Heart right ventricle (tissue), 16 donors: ENCODE data around the gene CCDC157. TPM values are rescaled to one million over a fixed set of nuclear protein-coding genes. Genes with fewer than 3 reads are reported as not detected.

Experiments
- ATAC-seq, 8 donors: fragments of 200-7000 bp; cut with Tn5 transposase; one replicate each; pipeline ENCODE4 v1.9.1; 2020; ENCODE audit warnings: mild to moderate bottlenecking in 8 of 8, moderate library complexity in 8 of 8, moderate number of reproducible peaks in 1 of 8
- DNase-seq, 2 donors: peaks; one replicate each; pipeline ENCODE4 v3.0.0-alpha.2; 2020
- H3K27ac ChIP-seq, 10 donors: fragments of 200-600 bp; sonication (generic) in 2 of 10; one replicate each; pipeline versions ENCODE4 v1.5.0 to v1.8.0; 2020 to 2022; ENCODE audit warnings: mild to moderate bottlenecking in 3 of 10
- H3K27me3 ChIP-seq, 7 donors: fragments of 200-600 bp; one replicate each; pipeline ENCODE4 v1.8.0; 2021 to 2022; ENCODE audit warnings: mild to moderate bottlenecking in 2 of 7
- H3K36me3 ChIP-seq, 9 donors: fragments of 200-600 bp; sonication (generic) in 1 of 9; one replicate each; pipeline versions ENCODE4 v1.5.0 to v1.8.0; 2020 to 2022; ENCODE audit warnings: mild to moderate bottlenecking in 2 of 9
- H3K4me1 ChIP-seq, 9 donors: fragments of 200-600 bp; sonication (generic) in 1 of 9; one replicate each; pipeline versions ENCODE4 v1.5.0 to v1.8.0; 2020 to 2022; ENCODE audit warnings: mild to moderate bottlenecking in 4 of 9
- H3K4me3 ChIP-seq, 10 donors: fragments of 200-600 bp; sonication (generic) in 2 of 10; one replicate each; pipeline versions ENCODE4 v1.5.0 to v1.8.0; 2020 to 2022; ENCODE audit warnings: mild to moderate bottlenecking in 7 of 10, moderate library complexity in 2 of 10
- H3K9me3 ChIP-seq, 11 donors: fragments of 200-600 bp in 10 of 11; sonication (generic) in 2 of 11; one replicate each; pipeline versions ENCODE4 v1.5.0 to v1.8.0; 2013 to 2022; ENCODE audit warnings: mild to moderate bottlenecking in 2 of 11, control low read depth in 1 of 11, moderate library complexity in 1 of 11
- CTCF ChIP-seq, 9 donors: fragments of 200-600 bp; sonication (generic) in 2 of 9; IDR thresholded peaks; one replicate each; pipeline versions ENCODE4 v1.5.0 to v1.8.0; 2021 to 2022; ENCODE audit warnings: antibody characterized with exemption in 9 of 9, mild to moderate bottlenecking in 5 of 9, moderate library complexity in 1 of 9
- WGBS, 2 donors: extraction: QIAGEN DNeasy Blood & Tissue Kit; methylation state at CpG; one replicate each; pipeline ENCODE4 v1.1.7; 2013; ENCODE audit warnings: inconsistent platforms in 1 of 2; 5-methylcytosine and 5-hydroxymethylcytosine counted together
- intact Hi-C, 10 donors: fragments of 100-400 bp; cut with DNase I; formaldehyde crosslinking; loops; one replicate each; pipeline versions ENCODE4 v1.11.1 to v1.14.2; 2022
- polyA plus RNA-seq, 2 donors: library from polyadenylated mRNA; stranded (reverse); fragments of 200-250 nt; gene quantifications; one replicate each; pipeline ENCODE4 v1.2.3, GENCODE V29; 2013
- total RNA-seq, 10 donors: library from RNA; stranded (reverse); fragmentation: NEBNext Ultra II Directional in 3 of 10; extraction: Animal tissue kit (Norgen Biotek cat#: 25700) in 3 of 10; gene quantifications; one replicate each; pipeline versions ENCODE4 v1.2.1 to v1.2.4, GENCODE V29; 2021 to 2023
- donor health status: Arrhythmogenic right ventricular cardiomyopathy.
- donor health status: ischemic (EF 13 %, LVEDD 7.1; RV severe dilation, severe dysfunction).
- donor health status: healthy with polysubstance abuse.
- donor health status: DM: no; HTN: yes; CAD: no.
- donor health status: DM: no; HTN: no; CAD: no.
- donor health status: ischemic (EF 25% LVEDD 6.9; RV normal size, moderate dysfunction).
- donor health status: ischemic (EF 25% LVEDD 5.7; RV mildly dilated, moderate dysfunction).
- donor health status: healthy.
- donor health status: DM: yes; HTN: yes; CAD: no.
- donor health status: Ischemic cardiomyopathy.
- donor health status: ischemic (EF 35%, LVEDD 5.7; RV mildly dilated, moderate dysfunction).
- donor health status: nonischemic (EF 11% LVEDD 7.7; RV severe dilation, severe dysfunction).
- donor health status: DM: yes; HTN: yes; CAD: no.
- donor health status: PGD.
- donor health status: ischemic (EF 29% LVEDD 5.4; RV normal size, mild dysfunction).
- donor health status: nonischemic (EF 23%, LVEDD 6.1; RV moderate dilation, normal function).

Gene CCDC157
- total and polyA plus RNA-seq, 12 donors = 0.11 to 1.2 (median 0.91) TPM

- Histone ChIP-seq H3K36me3 (peaks cover 0 to 4% (median 0%) of the 10 kb centered on the region in 9 donors), H3K27ac (no peak overlapping the region), H3K27me3 (no peaks in the 10 kb centered on the region), H3K9me3 (no peaks in the 10 kb centered on the region), H3K4me1 (peaks cover 0 to 11% (median 0%) of the 10 kb centered on the region in 9 donors), H3K4me3 (no peak overlapping the region)
- TF ChIP-seq CTCF (IDR thresholded peaks at IDR 0.05) = no peak
- intact Hi-C loops = no loop called here
- DNase-seq (no peak), ATAC-seq (no peak)
- WGBS, 2 donors = 74 to 81% methylated on average over 13 of the region's 13 CpGs
Observed at GRCh38 chr22:30371981-30372380, 15.2 kb downstream of the CCDC157 start.

GRCh38 chr22:30372915-30373314 lies 16.1 kb downstream of the CCDC157 start:
- peak overlapping the region in 2 of 10 donors; percentile 26 to 63 for H3K27ac ChIP-seq
- ATAC-seq (no peak), DNase-seq (no peak)
- no peaks in the 10 kb centered on the region for H3K9me3 ChIP-seq
- WGBS, 2 donors = 71 to 79% methylated on average over 8 of the region's 8 CpGs
- no peaks in the 10 kb centered on the region for H3K27me3 ChIP-seq
- H3K4me3 ChIP-seq = no peak overlapping the region
- intact Hi-C loops = no loop called here
- peaks cover 0 to 13% (median 0%) of the 10 kb centered on the region in 9 donors for H3K36me3 ChIP-seq
- peaks cover 0 to 11% (median 0%) of the 10 kb centered on the region in 9 donors for H3K4me1 ChIP-seq
- TF ChIP-seq CTCF (IDR thresholded peaks at IDR 0.05) = no peak

GRCh38 chr22:30373331-30374325 lies 16.8 kb downstream of the CCDC157 start:
- no peaks in the 10 kb centered on the region for H3K9me3 ChIP-seq
- no peak for ATAC-seq
- peaks cover 0 to 14% (median 0%) of the 10 kb centered on the region in 9 donors for H3K36me3 ChIP-seq
- peaks cover 0 to 11% (median 0%) of the 10 kb centered on the region in 9 donors for H3K4me1 ChIP-seq
- H3K27ac ChIP-seq = peak overlapping the region in 2 of 10 donors; percentile 26 to 63
- WGBS, 2 donors = 87 to 89% methylated on average over 33 of the region's 33 CpGs
- no peak for DNase-seq
- no peaks in the 10 kb centered on the region for H3K27me3 ChIP-seq
- no peak for TF ChIP-seq CTCF (IDR thresholded peaks at IDR 0.05)
- intact Hi-C loops = no loop called here
- H3K4me3 ChIP-seq = no peak overlapping the region

- 81 to 82% methylated on average over 13 of the region's 13 CpGs for WGBS, 2 donors
- peak in 3 of 8 donors; percentile 62 to 80 (median 62) for ATAC-seq
- peak overlapping the region in 3 of 10 donors; percentile 15 to 41 (median 35) for H3K27ac ChIP-seq
Observed at GRCh38 chr22:30375312-30375849, 18.6 kb downstream of the CCDC157 start.

More at GRCh38 chr22:30375312-30375849, 18.6 kb downstream of the CCDC157 start:
- Histone ChIP-seq H3K27me3 (no peaks in the 10 kb centered on the region), H3K9me3 (no peaks in the 10 kb centered on the region), H3K4me1 (peaks cover 0 to 11% (median 0%) of the 10 kb centered on the region in 9 donors), H3K36me3 (peaks cover 0 to 27% (median 0%) of the 10 kb centered on the region in 9 donors), H3K4me3 (no peak overlapping the region)
- intact Hi-C loops = no loop called here
- no peak for TF ChIP-seq CTCF (IDR thresholded peaks at IDR 0.05)
- no peak for DNase-seq
